GM12878 (cell line): ENCODE measurements around the gene KCNS1. TPM values are rescaled to one million over a fixed set of nuclear protein-coding genes. Genes with fewer than 3 reads are reported as not detected.

Source experiments
- ATAC-seq: fragments of 200-7000 bp; cut with Tn5 transposase; 3 replicates; pipeline ENCODE4 v1.9.1; 2020; ENCODE audit warnings: mild to moderate bottlenecking, moderate library complexity
- BruUV-seq: library from RNA; stranded (reverse); fragments of 400-500 nt; replicated peaks from 2 replicates; lab custom pipeline; 2021; lab: Mats Ljungman, UMichigan
- CTCF ChIA-PET: fragments of 300-600 bp; sonication (Branson Sonifier 250); formaldehyde crosslinking; extraction: SDS; loops from one replicate; lab custom pipeline; 2021; ENCODE audit warnings: inconsistent platforms; lab: Yijun Ruan, JAX
- POLR2A ChIA-PET: fragments of 350-600 bp; formaldehyde crosslinking; extraction: SDS; loops from one replicate; lab custom pipeline; 2021; ENCODE audit warnings: inconsistent platforms; lab: Charles Lee
- RAD21 ChIA-PET: fragments of 300-600 bp; sonication (Branson Sonifier 250); formaldehyde crosslinking; loops from one replicate; lab custom pipeline; 2023; ENCODE audit warnings: antibody characterized with exemption; ENCODE audit not compliant: unreplicated experiment; lab: Charles Lee
- SMC1A ChIA-PET: fragments of 300-600 bp; sonication (Branson Sonifier 250); formaldehyde crosslinking; loops from one replicate; lab custom pipeline; 2023; ENCODE audit not compliant: unreplicated experiment, uncharacterized antibody; lab: Charles Lee
- DNase-seq: peaks from one replicate; pipeline ENCODE4 v3.0.0-alpha.2; 2011; ENCODE audit warnings: low read depth, low spot score
- FAIRE-seq: peaks from 3 replicates; lab custom pipeline; 2011; peaks lifted over from hg19 to GRCh38; lab: Jason Lieb, UNC
- H2AFZ ChIP-seq: 2 replicates; pipeline ENCODE4 v1.6.0; 2011; ENCODE audit warnings: low read depth, low read length, control low read depth; ENCODE audit not compliant: control insufficient read depth
- H3K27ac ChIP-seq: 2 replicates; pipeline ENCODE4 v1.5.1; 2011; ENCODE audit warnings: control low read depth; ENCODE audit not compliant: control insufficient read depth, insufficient read depth
- H3K27me3 ChIP-seq, 2 experiments: replicated peaks in 1 of 2; 2 replicates each; pipeline versions ENCODE4 v1.6.0 to v1.6.1; 2011; ENCODE audit warnings: low read length in 1 of 2; ENCODE audit not compliant: control insufficient read depth in 2 of 2, insufficient read depth in 2 of 2
- H3K36me3 ChIP-seq, 2 experiments: 2 replicates each; pipeline ENCODE4 v1.5.1; 2011; ENCODE audit warnings: low read length in 1 of 2; ENCODE audit not compliant: control insufficient read depth in 2 of 2, insufficient read depth in 2 of 2
- H3K4me1 ChIP-seq: 2 replicates; pipeline ENCODE4 v1.6.1; 2011; ENCODE audit warnings: mild to moderate bottlenecking, low read length, moderate library complexity, mixed read lengths; ENCODE audit not compliant: control insufficient read depth, insufficient read depth
- H3K4me2 ChIP-seq: 2 replicates; pipeline ENCODE4 v1.6.0; 2011; ENCODE audit warnings: control low read depth; ENCODE audit not compliant: control insufficient read depth, insufficient read depth
- H3K4me3 ChIP-seq: fragments of 200-600 bp; sonication (generic); 2 replicates; pipeline ENCODE4 v1.5.1; 2016
- H3K79me2 ChIP-seq: 2 replicates; pipeline ENCODE4 v1.6.0; 2011; ENCODE audit warnings: low read length; ENCODE audit not compliant: control insufficient read depth, insufficient read depth
- H3K9ac ChIP-seq: 2 replicates; pipeline ENCODE4 v1.8.0; 2011; ENCODE audit warnings: low read length, control low read depth, mixed read lengths; ENCODE audit not compliant: control insufficient read depth, insufficient read depth
- H3K9me3 ChIP-seq: replicated peaks from 3 replicates; pipeline ENCODE4 v1.5.1; 2011; ENCODE audit warnings: mild to moderate bottlenecking, low read length; ENCODE audit not compliant: control insufficient read depth, insufficient read depth
- H4K20me1 ChIP-seq: 2 replicates; pipeline ENCODE4 v1.6.0; 2011; ENCODE audit not compliant: control insufficient read depth, insufficient read depth
- CTCF ChIP-seq, 3 experiments: IDR thresholded peaks in 2 of 3; conservative IDR thresholded peaks in 1 of 3; 2 replicates each; pipeline ENCODE4 v1.5.1; 2011; ENCODE audit warnings: low read depth in 3 of 3, low read length in 3 of 3, mild to moderate bottlenecking in 3 of 3, control low read depth in 2 of 3, moderate library complexity in 2 of 3, inconsistent platforms in 1 of 3, mixed read lengths in 1 of 3; ENCODE audit not compliant: control insufficient read depth in 2 of 3, insufficient read depth in 1 of 3; ENCODE audit errors: extremely low read depth in 1 of 3
- RCOR1 ChIP-seq: conservative IDR thresholded peaks from 2 replicates; pipeline ENCODE4 v1.6.1; 2012; ENCODE audit warnings: low read depth, low read length, improper control_type of control experiment
- SREBF1 ChIP-seq: IDR thresholded peaks from 2 replicates; pipeline ENCODE4 v1.6.1; 2012; ENCODE audit warnings: mild to moderate bottlenecking, low read length
- SUZ12 ChIP-seq: fragments of 200-600 bp; sonication (generic); IDR thresholded peaks from one replicate; pipeline ENCODE4 v1.6.1; 2018; ENCODE audit warnings: antibody characterized with exemption, mild to moderate bottlenecking; ENCODE audit not compliant: unreplicated experiment
- WGBS: methylation state at CpG from one replicate; pipeline ENCODE4 v1.1.6; 2016; ENCODE audit warnings: low lambda C conversion rate; ENCODE audit not compliant: insufficient replicate concordance, insufficient coverage; ENCODE audit errors: missing lambda C conversion rate; 5-methylcytosine and 5-hydroxymethylcytosine counted together
- in situ Hi-C: fragments of 300-500 bp; cut with MboI; formaldehyde crosslinking; loops from 9 replicates; pipeline ENCODE4 v1.14.3; 2018; ENCODE audit warnings: mixed read lengths
- intact Hi-C: fragments of 100-400 bp; cut with micrococcal nuclease; formaldehyde crosslinking; loops from one replicate; pipeline ENCODE4 v1.14.2; 2022; ENCODE audit not compliant: unreplicated experiment
- polyA plus RNA-seq, 11 experiments: library from polyadenylated mRNA; depleted of rRNA in 4 of 11; unstranded in 6 of 11; stranded (reverse) in 5 of 11; fragments of >200 nt; fragmentation: Nextera tagmentation in 4 of 11; fragmentation: Illumina TruSeq in 1 of 11; extraction: Ambion mirVana in 4 of 11; extraction: Trizol in 1 of 11; gene quantifications; 1 replicate in 1 of 11; 2 replicates in 10 of 11; pipeline versions ENCODE4 v1.2.1 to v1.2.3, GENCODE V29; 2011 to 2016; ENCODE audit warnings: inconsistent platforms in 2 of 11, missing spikeins in 2 of 11, low read depth in 1 of 11
- total RNA-seq, 4 experiments: library from RNA; depleted of rRNA in 3 of 4; stranded (reverse); fragments of >200 nt in 3 of 4; fragmentation: Illumina TruSeq in 1 of 4; extraction: Trizol in 1 of 4; gene quantifications; 2 replicates each; pipeline versions ENCODE4 v1.2.1 to v1.2.3, GENCODE V29; 2013 to 2021

KCNS1 gene
- total and polyA plus RNA-seq, 10 of the 15 experiments (the other 5 are each of a cell fraction or from before 2014, with no cell fraction given): not detected

GRCh38 chr20:45109634-45110033 lies 8.7 kb upstream of the KCNS1 start:
- H3K27me3 ChIP-seq: peaks cover 2 to 3% of the 10 kb centered on the region in 2 experiments; a peak in 3 of 4 replicates
- RAD21 ChIA-PET: interaction anchor here (0.5 kb wide), 1 partner anchor 14 kb away, joined by 4 read pairs; no protein-coding TSS in a partner anchor
- in situ Hi-C loops: no loop called here
- TF ChIP-seq SREBF1 (no peak), CTCF (IDR thresholded peaks at IDR 0.05 in 2 of 3, conservative IDR thresholded peaks at IDR 0.05 in 1 of 3; ENCODE audit: control insufficient read depth in 2 of 3, extremely low read depth in 1 of 3, insufficient read depth in 1 of 3, low read depth in 3 of 3, low read length in 3 of 3) (no peak), SUZ12 (no peak), RCOR1 (no peak)
- ATAC-seq (no peak), FAIRE-seq (no peak), DNase-seq (no peak)
- intact Hi-C loops: no loop called here
- no peak overlapping the region for H3K27ac ChIP-seq
- POLR2A ChIA-PET: no interaction called here
- no peak overlapping the region for H3K4me3 ChIP-seq
- SMC1A ChIA-PET: interaction anchor here (1.1 to 6.4 kb wide), 2 partner anchors 66 to 98 kb away, joined by 3 to 25 read pairs; no protein-coding TSS in a partner anchor
- BruUV-seq: no TSS peak
- no peaks in the 10 kb centered on the region for H3K79me2 ChIP-seq
- no peak overlapping the region for H3K4me2 ChIP-seq
- H3K9ac ChIP-seq: no peak overlapping the region
- H3K9me3 ChIP-seq: no peaks in the 10 kb centered on the region
- WGBS: 63% methylated on average over 8 of the region's 8 CpGs
- no peaks in the 10 kb centered on the region for H3K4me1 ChIP-seq
- no peak overlapping the region for H2AFZ ChIP-seq
- H3K36me3 ChIP-seq: no peaks in the 10 kb centered on the region
- no peaks in the 10 kb centered on the region for H4K20me1 ChIP-seq
- CTCF ChIA-PET: interaction anchor here (0.7 to 5.9 kb wide), 4 partner anchors 12 to 185 kb away, joined by 3 to 67 read pairs (median 22); no protein-coding TSS in a partner anchor
